GM12865 (cell line): ENCODE data around the gene CENPP.

Experiments
- DNase-seq: peaks from one replicate; pipeline ENCODE4 v3.0.0; 2010; ENCODE audit warnings: low read depth
- H3K4me3 ChIP-seq: 2 replicates; pipeline ENCODE4 v1.5.1; 2011; ENCODE audit warnings: mild to moderate bottlenecking, low read depth, low read length, control low read depth
- TF ChIP-seq, protein P1 (sequence below): IDR thresholded peaks from 2 replicates; pipeline ENCODE4 v1.5.1; 2011; ENCODE audit warnings: low read length, control low read depth, low read depth, inconsistent platforms; ENCODE audit not compliant: insufficient read depth; ENCODE audit errors: missing control alignments

CENPP gene

GRCh38 chr9:92640398-92641091 lies 314.8 kb downstream of the CENPP start:
- TF ChIP-seq, protein P1, sequence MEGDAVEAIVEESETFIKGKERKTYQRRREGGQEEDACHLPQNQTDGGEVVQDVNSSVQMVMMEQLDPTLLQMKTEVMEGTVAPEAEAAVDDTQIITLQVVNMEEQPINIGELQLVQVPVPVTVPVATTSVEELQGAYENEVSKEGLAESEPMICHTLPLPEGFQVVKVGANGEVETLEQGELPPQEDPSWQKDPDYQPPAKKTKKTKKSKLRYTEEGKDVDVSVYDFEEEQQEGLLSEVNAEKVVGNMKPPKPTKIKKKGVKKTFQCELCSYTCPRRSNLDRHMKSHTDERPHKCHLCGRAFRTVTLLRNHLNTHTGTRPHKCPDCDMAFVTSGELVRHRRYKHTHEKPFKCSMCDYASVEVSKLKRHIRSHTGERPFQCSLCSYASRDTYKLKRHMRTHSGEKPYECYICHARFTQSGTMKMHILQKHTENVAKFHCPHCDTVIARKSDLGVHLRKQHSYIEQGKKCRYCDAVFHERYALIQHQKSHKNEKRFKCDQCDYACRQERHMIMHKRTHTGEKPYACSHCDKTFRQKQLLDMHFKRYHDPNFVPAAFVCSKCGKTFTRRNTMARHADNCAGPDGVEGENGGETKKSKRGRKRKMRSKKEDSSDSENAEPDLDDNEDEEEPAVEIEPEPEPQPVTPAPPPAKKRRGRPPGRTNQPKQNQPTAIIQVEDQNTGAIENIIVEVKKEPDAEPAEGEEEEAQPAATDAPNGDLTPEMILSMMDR: no peak
- H3K4me3 ChIP-seq: no peak overlapping the region
- DNase-seq: no peak

GRCh38 chr9:92641092-92641809 lies 315.5 kb downstream of the CENPP start:
- H3K4me3 ChIP-seq: no peak overlapping the region
- TF ChIP-seq, protein P1: no peak
- DNase-seq: no peak

DNA sequence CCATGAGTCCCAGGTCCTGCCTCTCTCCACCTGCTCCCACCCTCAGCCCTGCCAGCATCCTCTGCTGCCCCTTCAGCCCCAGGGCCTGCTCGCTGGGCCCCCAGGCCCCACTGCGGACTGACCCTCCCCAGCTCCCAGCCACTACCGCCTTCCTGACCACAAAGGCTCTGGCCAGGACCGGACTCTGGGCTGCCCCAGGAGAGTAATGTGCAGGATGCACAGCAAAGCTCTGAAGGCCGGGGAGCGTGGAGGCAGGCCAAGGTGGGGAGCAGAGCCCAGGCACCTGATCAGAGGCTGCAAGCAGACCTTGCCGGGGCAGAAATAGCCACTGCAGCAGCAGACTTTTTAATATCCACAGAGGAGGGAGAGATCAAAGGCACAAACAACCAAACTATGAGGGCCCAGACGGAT lies 316.3 kb downstream of the CENPP start:
- TF ChIP-seq, protein P1: no peak

DNA sequence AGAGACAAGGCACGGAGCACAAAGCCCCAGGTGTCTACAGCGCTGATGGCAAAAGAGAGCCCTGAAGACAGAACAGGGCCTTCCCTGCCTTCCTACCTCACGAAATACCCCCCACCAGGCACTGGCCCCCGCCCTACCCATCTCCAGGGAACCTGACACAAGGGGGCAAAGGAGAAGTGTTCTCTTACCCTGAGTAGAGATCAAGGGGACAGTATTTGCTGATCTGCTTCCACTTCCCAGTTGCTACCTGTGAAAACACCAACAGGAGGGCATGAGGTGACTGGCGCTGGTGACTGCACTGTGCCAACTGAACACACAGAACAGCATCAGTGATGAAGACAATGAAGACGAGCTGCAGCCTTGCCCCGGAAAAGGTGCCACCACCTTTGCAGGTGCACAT lies 316.8 kb downstream of the CENPP start:
- no peak overlapping the region for H3K4me3 ChIP-seq
- no peak for DNase-seq
- TF ChIP-seq, protein P1: no peak

More for the DNA sequence above, 316.3 kb downstream of the CENPP start:
- no peak overlapping the region for H3K4me3 ChIP-seq
- DNase-seq: no peak

- no peak for DNase-seq
- TF ChIP-seq, protein P1: no peak
- no peak overlapping the region for H3K4me3 ChIP-seq
These were observed 318.5 kb downstream of the CENPP start for GRCh38 chr9:92644278-92644677.

GRCh38 chr9:92645041-92645440 lies 319.3 kb downstream of the CENPP start:
- TF ChIP-seq, protein P1: no peak
- no peak overlapping the region for H3K4me3 ChIP-seq
- no peak for DNase-seq
